K562 (cell line): ENCODE data around the gene ZW10. TPM values are rescaled to one million over a fixed set of nuclear protein-coding genes. Genes with fewer than 3 reads are reported as not detected.
A peak's percentile ranks its signal among the peaks of the same experiment; 100 is the strongest.

Experiments used
- CEBPG ChIP-seq, 3 experiments: fragments of 200-800 bp in 1 of 3; sonication (Bioruptor generic) in 1 of 3; sonication (generic) in 1 of 3; formaldehyde crosslinking in 1 of 3; IDR thresholded peaks in 2 of 3; conservative IDR thresholded peaks in 1 of 3; 2 replicates each; pipeline versions ENCODE4 v1.6.1 to v1.8.0; 2016 to 2022; ENCODE audit warnings: missing compliant biosample characterization in 2 of 3, missing genetic modification characterization in 2 of 3, mild to moderate bottlenecking in 1 of 3, missing genetic modification reagents in 1 of 3
- COPS2 ChIP-seq: fragments of 450-650 bp; conservative IDR thresholded peaks from 2 replicates; pipeline ENCODE4 v1.6.1; 2016; ENCODE audit warnings: mild to moderate bottlenecking, moderate library complexity
- EGR1 ChIP-seq: fragments of 450-650 bp; conservative IDR thresholded peaks from 2 replicates; pipeline ENCODE4 v1.6.1; 2017; ENCODE audit warnings: mild to moderate bottlenecking
- GTF2F1 ChIP-seq: IDR thresholded peaks from 2 replicates; pipeline ENCODE4 v1.6.1; 2011; ENCODE audit warnings: low read depth, low read length, improper control_type of control experiment
- LCOR ChIP-seq: sonication (generic); formaldehyde crosslinking; IDR thresholded peaks from 2 replicates; pipeline ENCODE4 v1.8.0; 2022; ENCODE audit warnings: mild to moderate bottlenecking, missing genetic modification reagents
- MEF2A ChIP-seq: IDR thresholded peaks from 2 replicates; pipeline ENCODE4 v1.6.1; 2011; ENCODE audit warnings: low read depth, mild to moderate bottlenecking, low read length, moderate library complexity; ENCODE audit not compliant: control insufficient read depth
- SAFB ChIP-seq: fragments of 200-400 bp; formaldehyde crosslinking; IDR thresholded peaks from 2 replicates; pipeline ENCODE4 v1.6.1; 2017; ENCODE audit warnings: low read depth, low read length, borderline replicate concordance
- SMAD1 ChIP-seq: fragments of 150-350 bp; IDR thresholded peaks from 2 replicates; pipeline ENCODE4 v1.6.1; 2014; ENCODE audit warnings: low read length, low read depth; ENCODE audit not compliant: partially characterized antibody
- TEAD4 ChIP-seq, 2 experiments: sonication (generic) in 1 of 2; formaldehyde crosslinking in 1 of 2; IDR thresholded peaks; 2 replicates each; pipeline versions ENCODE4 v1.6.1 to v1.8.0; 2012 to 2022; ENCODE audit warnings: borderline replicate concordance in 1 of 2, inconsistent platforms in 1 of 2, low read length in 1 of 2, mild to moderate bottlenecking in 1 of 2, missing genetic modification reagents in 1 of 2
- ZNF324 ChIP-seq: fragments of 250-450 bp; sonication (Bioruptor Pico); IDR thresholded peaks from 2 replicates; pipeline ENCODE4 v1.4.0; 2020; ENCODE audit warnings: mild to moderate bottlenecking
- ZNF561 ChIP-seq: fragments of 450-650 bp; formaldehyde crosslinking; conservative IDR thresholded peaks from 2 replicates; pipeline ENCODE4 v1.4.0; 2020; ENCODE audit warnings: mild to moderate bottlenecking, moderate library complexity
- polyA plus RNA-seq, 8 experiments: library from polyadenylated mRNA; depleted of rRNA in 4 of 8; stranded (reverse) in 5 of 8; unstranded in 3 of 8; fragments of >200 nt; fragmentation: Nextera tagmentation in 2 of 8; fragmentation: Illumina TruSeq in 1 of 8; extraction: Ambion mirVana in 2 of 8; extraction: Trizol in 1 of 8; gene quantifications; 2 replicates each; pipeline versions ENCODE4 v1.2.1 to v1.2.3, GENCODE V29; 2011 to 2014; ENCODE audit warnings: inconsistent platforms in 1 of 8, missing spikeins in 1 of 8
- total RNA-seq, 7 experiments: library from RNA; depleted of rRNA in 6 of 7; stranded (reverse); fragments of >200 nt in 6 of 7; fragmentation: Illumina TruSeq in 2 of 7; extraction: Trizol in 2 of 7; gene quantifications; 2 replicates each; pipeline versions ENCODE4 v1.2.1 to v1.2.3, GENCODE V29; 2011 to 2021; ENCODE audit warnings: low replicate concordance in 1 of 7
- TF ChIP-seq, protein P1 (sequence below): fragments of 250-450 bp; sonication (Bioruptor Pico); IDR thresholded peaks from 2 replicates; pipeline ENCODE4 v1.5.0; 2021; ENCODE audit warnings: mild to moderate bottlenecking, moderate library complexity
- TF ChIP-seq, protein P2 (sequence below): fragments of 450-650 bp; IDR thresholded peaks from 2 replicates; pipeline ENCODE4 v1.6.1; 2017; ENCODE audit warnings: mild to moderate bottlenecking, moderate library complexity
- TF ChIP-seq, protein P3 (sequence below), 3 experiments: fragments of 200-800 bp in 1 of 3; fragments of 250-450 bp in 1 of 3; fragments of 450-650 bp in 1 of 3; sonication (Bioruptor Pico) in 1 of 3; sonication (Bioruptor generic) in 1 of 3; formaldehyde crosslinking in 1 of 3; IDR thresholded peaks; 2 replicates each; pipeline versions ENCODE4 v1.6.1 to v1.8.0; 2016 to 2022; ENCODE audit warnings: mild to moderate bottlenecking in 2 of 3, missing genetic modification characterization in 2 of 3, missing compliant biosample characterization in 1 of 3, moderate library complexity in 1 of 3

Gene ZW10
- total and polyA plus RNA-seq, 9 of the 15 experiments (the other 6 are each of a cell fraction or from before 2014, with no cell fraction given): 9.4 to 37.7 (median 25.0) TPM

DNA sequence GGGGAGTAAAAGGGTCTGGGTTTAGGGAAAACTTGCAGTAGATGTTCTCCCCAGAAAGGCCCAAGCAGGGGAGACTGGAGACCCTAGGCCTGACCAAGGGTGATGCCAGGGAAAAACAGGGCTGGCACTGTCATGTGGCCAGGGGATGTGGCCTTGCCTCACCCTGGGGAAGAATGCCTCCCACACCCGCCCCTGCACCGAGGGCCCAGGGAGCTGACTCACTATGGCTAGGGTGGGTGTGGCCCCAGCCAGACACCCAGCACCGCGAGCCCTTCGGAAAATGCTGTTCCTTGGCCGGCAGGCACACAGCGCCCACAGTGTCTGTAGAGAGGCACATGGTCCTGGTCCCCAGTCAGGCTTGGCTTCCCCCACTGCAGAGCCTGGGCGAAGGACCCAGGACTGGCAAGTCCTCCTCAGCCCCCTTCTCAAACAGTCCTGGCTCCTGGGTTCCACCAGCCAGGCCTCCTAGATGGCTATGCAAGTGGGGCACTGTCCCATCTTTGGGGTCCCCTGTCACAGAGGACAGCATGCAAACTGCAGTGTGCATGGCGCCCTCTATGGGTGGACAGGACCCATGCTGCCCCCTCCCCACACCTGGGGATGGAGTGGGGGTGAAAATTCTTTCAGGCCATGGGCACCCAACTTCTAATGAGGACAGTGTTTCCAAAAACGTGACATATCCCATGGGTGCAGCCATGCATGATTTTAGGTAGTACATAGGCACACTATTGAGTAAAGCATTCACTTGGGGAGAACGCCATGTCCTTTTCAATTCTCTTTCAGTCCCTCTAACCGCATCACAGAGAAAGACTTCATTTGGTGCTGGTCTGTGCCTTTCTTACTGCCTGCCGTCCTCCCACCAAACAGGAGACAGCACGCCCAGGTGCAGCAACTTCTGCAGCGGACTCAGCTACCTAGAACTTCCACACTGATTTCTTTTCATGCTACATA is 82.6 kb downstream of the ZW10 start (continued):
- TF ChIP-seq, protein P1, sequence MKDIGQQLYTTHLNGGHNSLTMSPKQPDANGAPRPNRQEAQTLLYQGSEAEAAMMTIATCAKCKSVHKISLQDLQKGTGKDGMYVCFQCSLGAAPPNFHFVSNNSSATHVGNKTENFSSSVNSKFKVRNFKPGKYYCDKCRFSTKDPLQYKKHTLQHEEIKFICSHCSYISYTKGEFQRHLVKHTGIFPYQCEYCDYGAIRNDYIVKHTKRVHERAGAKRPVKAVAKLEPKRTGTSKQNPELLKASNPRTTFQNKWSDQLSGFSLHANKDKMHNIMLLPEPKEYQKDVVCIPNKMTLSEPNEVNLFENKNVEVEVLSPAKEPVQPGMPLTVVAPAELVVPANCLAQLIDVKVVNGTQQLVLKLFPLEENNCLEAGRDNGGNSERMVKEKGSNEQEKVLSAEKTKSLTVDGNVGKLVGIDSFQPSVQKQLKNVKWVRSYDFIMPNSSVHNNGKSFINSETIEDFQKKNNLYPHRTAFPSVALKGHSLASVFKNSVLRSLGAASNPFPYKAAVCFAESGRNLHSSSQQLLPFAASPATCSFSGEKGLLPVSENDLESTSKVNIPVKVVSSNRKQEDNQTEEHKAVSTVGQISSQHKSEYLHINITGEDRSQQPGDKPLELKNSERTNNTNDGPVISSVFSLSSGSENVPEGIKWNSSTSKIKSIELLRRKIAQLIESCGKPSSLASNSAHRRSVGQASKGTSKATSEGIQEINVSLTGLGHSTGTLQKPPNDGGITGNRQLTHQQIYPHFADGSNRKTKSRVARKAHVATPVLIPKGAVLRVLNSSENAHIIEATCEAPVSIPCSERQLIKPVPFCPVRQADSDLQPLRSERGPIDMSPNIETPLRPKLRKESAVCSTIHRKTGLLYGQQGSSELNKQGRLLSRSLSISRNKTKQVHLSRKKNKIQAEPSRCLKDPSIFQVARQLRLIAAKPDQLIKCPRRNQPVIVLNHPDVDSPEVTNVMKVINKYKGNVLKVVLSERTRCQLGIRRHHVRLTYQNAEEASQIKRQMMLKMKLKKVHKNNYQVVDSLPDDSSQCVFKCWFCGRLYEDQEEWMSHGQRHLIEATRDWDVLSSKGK (CRISPR knock-in tag): no peak
- TF ChIP-seq, protein P2, sequence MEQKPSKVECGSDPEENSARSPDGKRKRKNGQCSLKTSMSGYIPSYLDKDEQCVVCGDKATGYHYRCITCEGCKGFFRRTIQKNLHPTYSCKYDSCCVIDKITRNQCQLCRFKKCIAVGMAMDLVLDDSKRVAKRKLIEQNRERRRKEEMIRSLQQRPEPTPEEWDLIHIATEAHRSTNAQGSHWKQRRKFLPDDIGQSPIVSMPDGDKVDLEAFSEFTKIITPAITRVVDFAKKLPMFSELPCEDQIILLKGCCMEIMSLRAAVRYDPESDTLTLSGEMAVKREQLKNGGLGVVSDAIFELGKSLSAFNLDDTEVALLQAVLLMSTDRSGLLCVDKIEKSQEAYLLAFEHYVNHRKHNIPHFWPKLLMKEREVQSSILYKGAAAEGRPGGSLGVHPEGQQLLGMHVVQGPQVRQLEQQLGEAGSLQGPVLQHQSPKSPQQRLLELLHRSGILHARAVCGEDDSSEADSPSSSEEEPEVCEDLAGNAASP: peak; percentile 72
- TF ChIP-seq CEBPG (CRISPR knock-in tag; IDR thresholded peaks at IDR 0.05) (no peak), CEBPG (tag; conservative IDR thresholded peaks at IDR 0.05 in 1 of 2, IDR thresholded peaks at IDR 0.05 in 1 of 2) (0 out of 4 replicates have a peak, but pooled peaks of 1 of the 2 experiments have one; percentile 15), SMAD1 (no peak), LCOR (CRISPR knock-in tag) (peak; percentile 81), ZNF324 (CRISPR knock-in tag) (no peak), GTF2F1 (no peak), SAFB (no peak), TEAD4 (IDR thresholded peaks at IDR 0.05; ENCODE audit: low read length) (peak; percentile 10; the same call in 1 of the 2 replicates), TEAD4 (CRISPR knock-in tag; IDR thresholded peaks at IDR 0.05; ENCODE audit: borderline replicate concordance) (no peak), MEF2A (no peak), EGR1 (peak; percentile 96), ZNF561 (CRISPR knock-in tag) (0 out of 2 replicates have a peak, but pooled peaks have one; percentile 37), COPS2 (no peak)
- TF ChIP-seq, protein P3, sequence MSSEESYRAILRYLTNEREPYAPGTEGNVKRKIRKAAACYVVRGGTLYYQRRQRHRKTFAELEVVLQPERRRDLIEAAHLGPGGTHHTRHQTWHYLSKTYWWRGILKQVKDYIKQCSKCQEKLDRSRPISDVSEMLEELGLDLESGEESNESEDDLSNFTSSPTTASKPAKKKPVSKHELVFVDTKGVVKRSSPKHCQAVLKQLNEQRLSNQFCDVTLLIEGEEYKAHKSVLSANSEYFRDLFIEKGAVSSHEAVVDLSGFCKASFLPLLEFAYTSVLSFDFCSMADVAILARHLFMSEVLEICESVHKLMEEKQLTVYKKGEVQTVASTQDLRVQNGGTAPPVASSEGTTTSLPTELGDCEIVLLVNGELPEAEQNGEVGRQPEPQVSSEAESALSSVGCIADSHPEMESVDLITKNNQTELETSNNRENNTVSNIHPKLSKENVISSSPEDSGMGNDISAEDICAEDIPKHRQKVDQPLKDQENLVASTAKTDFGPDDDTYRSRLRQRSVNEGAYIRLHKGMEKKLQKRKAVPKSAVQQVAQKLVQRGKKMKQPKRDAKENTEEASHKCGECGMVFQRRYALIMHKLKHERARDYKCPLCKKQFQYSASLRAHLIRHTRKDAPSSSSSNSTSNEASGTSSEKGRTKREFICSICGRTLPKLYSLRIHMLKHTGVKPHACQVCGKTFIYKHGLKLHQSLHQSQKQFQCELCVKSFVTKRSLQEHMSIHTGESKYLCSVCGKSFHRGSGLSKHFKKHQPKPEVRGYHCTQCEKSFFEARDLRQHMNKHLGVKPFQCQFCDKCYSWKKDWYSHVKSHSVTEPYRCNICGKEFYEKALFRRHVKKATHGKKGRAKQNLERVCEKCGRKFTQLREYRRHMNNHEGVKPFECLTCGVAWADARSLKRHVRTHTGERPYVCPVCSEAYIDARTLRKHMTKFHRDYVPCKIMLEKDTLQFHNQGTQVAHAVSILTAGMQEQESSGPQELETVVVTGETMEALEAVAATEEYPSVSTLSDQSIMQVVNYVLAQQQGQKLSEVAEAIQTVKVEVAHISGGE (CRISPR knock-in tag; IDR thresholded peaks at IDR 0.05): 0 out of 6 replicates have a peak, but pooled peaks of 1 of the 3 experiments have one; percentile 49
